ENCODE measurements around the gene INSC.

- TF ChIP-seq CTCF (IDR thresholded peaks at IDR 0.05; ENCODE audit: low read length) (no peak), EZH2 (IDR thresholded peaks at IDR 0.05; ENCODE audit: borderline replicate concordance, low read length) (no peak)
Measured at GRCh38 chr11:15222777-15223176, 108.1 kb downstream of the INSC start.

All from OCI-LY1 (cell line).